ENCODE results near the gene HTRA3. TPM values are rescaled to one million over a fixed set of nuclear protein-coding genes. Genes with fewer than 3 reads are reported as not detected.
A peak's percentile ranks its signal among the peaks of the same experiment; 100 is the strongest.

HTRA3 gene
- total and polyA plus RNA-seq, 2 of the 8 experiments (the other 6 are each of a cell fraction or from before 2014, with no cell fraction given), result 3.2 to 5.8 TPM

- Histone ChIP-seq H3K27me3 (replicated peaks in 1 of 4; ENCODE audit: control insufficient read depth in 3 of 4, extremely low read depth in 1 of 4, insufficient read depth in 3 of 4, low read length in 3 of 4) (no peaks in the 10 kb centered on the region), H4K5ac (ENCODE audit: insufficient read length, low read depth, low read length) (no peak overlapping the region), H4K91ac (replicated peaks; ENCODE audit: insufficient read length, low read length) (no peak overlapping the region), H2BK15ac (ENCODE audit: low read length) (no peak overlapping the region), H2BK120ac (replicated peaks; ENCODE audit: low read depth, low read length) (no peak overlapping the region), H3K4ac (replicated peaks; ENCODE audit: insufficient read length, low read depth, low read length) (no peak overlapping the region), H3K23ac (ENCODE audit: insufficient read length) (no peak overlapping the region), H3K9ac (replicated peaks in 1 of 4; ENCODE audit: extremely low read depth in 1 of 4, low read depth in 3 of 4, low read length in 3 of 4) (no peak overlapping the region), H2BK5ac (ENCODE audit: low read depth, low read length) (no peak overlapping the region), H3K4me1 (replicated peaks in 1 of 4; ENCODE audit: control insufficient read depth in 3 of 4, insufficient read depth in 4 of 4, low read length in 3 of 4) (peaks cover 0 to 8% (median 4%) of the 10 kb centered on the region in 4 experiments; a peak in 2 of 7 replicates), H3K23me2 (ENCODE audit: low read depth, low read length) (peaks cover 6% of the 10 kb centered on the region; the same call in 1 of the 2 replicates), H3K56ac (replicated peaks; ENCODE audit: insufficient read length, low read depth, low read length) (peak overlapping the region; percentile 87), H3K4me3 (ENCODE audit: extremely low read depth in 1 of 4, insufficient read depth in 2 of 4, low read depth in 3 of 4, low read length in 4 of 4) (no peak overlapping the region), H3K79me1 (ENCODE audit: low read depth, low read length) (no peaks in the 10 kb centered on the region), H3K18ac (ENCODE audit: extremely low read depth, low read length) (no peak overlapping the region), H3K9me3 (ENCODE audit: insufficient read depth in 2 of 2, low read depth in 1 of 2, low read length in 1 of 2) (no peaks in the 10 kb centered on the region; a peak in 2 of 4 replicates), H3K36me3 (ENCODE audit: control insufficient read depth in 2 of 4, insufficient read depth in 4 of 4, low read length in 3 of 4) (no peaks in the 10 kb centered on the region), H2BK12ac (ENCODE audit: low read depth, low read length) (no peak overlapping the region), H4K8ac (ENCODE audit: extremely low read depth, insufficient read depth, low read length) (no peak overlapping the region), H3K79me2 (ENCODE audit: control insufficient read depth in 1 of 2, insufficient read depth in 2 of 2, low read length in 2 of 2) (no peaks in the 10 kb centered on the region), H3K4me2 (ENCODE audit: insufficient read depth in 1 of 2, low read depth in 2 of 2, low read length in 2 of 2) (no peak overlapping the region), H3K14ac (ENCODE audit: insufficient read length) (no peak overlapping the region), H4K20me1 (replicated peaks in 1 of 2; ENCODE audit: control insufficient read depth in 1 of 2, insufficient read depth in 2 of 2, low read length in 2 of 2) (peaks cover 0 to 4% of the 10 kb centered on the region in 2 experiments), H2AFZ (ENCODE audit: low read length) (no peak overlapping the region), H2AK5ac (ENCODE audit: low read depth, low read length) (peak overlapping the region; percentile 93; the same call in 1 of the 2 replicates), H2BK20ac (ENCODE audit: low read length) (no peak overlapping the region), H3K27ac (ENCODE audit: low read depth, low read length) (no peak overlapping the region)
- FAIRE-seq, result no peak
- ChIA-PET POLR2A (ENCODE audit: partially characterized antibody) (no interaction called here), CTCF (ENCODE audit: partially characterized antibody) (no interaction called here)
- no peak for DNase-seq (ENCODE audit: low read depth in 1 of 2, low spot score in 2 of 2)
- 98 to 100% methylated on average over 2 of the region's 2 CpGs for WGBS, 2 experiments (ENCODE audit: extremely low coverage in 1 of 2, insufficient coverage in 1 of 2, insufficient read length in 1 of 2, insufficient replicate concordance in 2 of 2, low coverage in 1 of 2, low lambda C conversion rate in 2 of 2, missing lambda C conversion rate in 1 of 2)
- no peak for TF ChIP-seq USF2 (IDR thresholded peaks at IDR 0.05; ENCODE audit: low read length)
- no peak for TF ChIP-seq RAD21 (IDR thresholded peaks at IDR 0.05 in 1 of 2, conservative IDR thresholded peaks at IDR 0.05 in 1 of 2; ENCODE audit: low read depth in 2 of 2, low read length in 2 of 2)
- no peak for TF ChIP-seq CREB1 (IDR thresholded peaks at IDR 0.05)
- no peak for TF ChIP-seq TBP (IDR thresholded peaks at IDR 0.05; ENCODE audit: low read depth, low read length)
- TF ChIP-seq GTF2F1 (IDR thresholded peaks at IDR 0.05; ENCODE audit: borderline replicate concordance, low read depth, low read length), result no peak
- TF ChIP-seq CTCF (IDR thresholded peaks at IDR 0.05; ENCODE audit: control extremely low read depth in 1 of 3, insufficient read depth in 1 of 3, low read depth in 1 of 3, low read length in 3 of 3), result no peak
- no peak for TF ChIP-seq CTBP2 (IDR thresholded peaks at IDR 0.05; ENCODE audit: borderline replicate concordance, insufficient read depth, insufficient read length, low read length)
- TF ChIP-seq RXRA (IDR thresholded peaks at IDR 0.05; ENCODE audit: insufficient read depth, low read depth, low read length), result no peak
- TF ChIP-seq GABPA (IDR thresholded peaks at IDR 0.05; ENCODE audit: borderline replicate concordance, insufficient read depth, low read length), result no peak
- TF ChIP-seq EP300 (IDR thresholded peaks at IDR 0.05; ENCODE audit: borderline replicate concordance in 1 of 2, low read depth in 2 of 2, low read length in 2 of 2), result no peak
Observed at GRCh38 chr4:8321220-8321619, 51.7 kb downstream of the HTRA3 start.

Data from H1 (cell line).